M059J (cell line): ENCODE measurements around the gene YIPF3. TPM values are rescaled to one million over a fixed set of nuclear protein-coding genes. Genes with fewer than 3 reads are reported as not detected.
"Not testable (repeated sequence)": the region's sequence is repeated elsewhere in the genome, so short reads cannot be mapped to it uniquely, and the experiment has no call there.

ENCODE experiments used
- DNase-seq: peaks from one replicate; pipeline ENCODE4 v3.0.0-alpha.2; 2012; ENCODE audit warnings: low read depth
- total RNA-seq: library from RNA; depleted of rRNA; stranded (reverse); fragments of >200 nt; shearing (Covaris generic); gene quantifications from 2 replicates; pipeline ENCODE4 v1.2.3, GENCODE V29; 2014; rRNA removed

Gene YIPF3
- 175 and 194 TPM in 2 replicates for total RNA-seq

DNA sequence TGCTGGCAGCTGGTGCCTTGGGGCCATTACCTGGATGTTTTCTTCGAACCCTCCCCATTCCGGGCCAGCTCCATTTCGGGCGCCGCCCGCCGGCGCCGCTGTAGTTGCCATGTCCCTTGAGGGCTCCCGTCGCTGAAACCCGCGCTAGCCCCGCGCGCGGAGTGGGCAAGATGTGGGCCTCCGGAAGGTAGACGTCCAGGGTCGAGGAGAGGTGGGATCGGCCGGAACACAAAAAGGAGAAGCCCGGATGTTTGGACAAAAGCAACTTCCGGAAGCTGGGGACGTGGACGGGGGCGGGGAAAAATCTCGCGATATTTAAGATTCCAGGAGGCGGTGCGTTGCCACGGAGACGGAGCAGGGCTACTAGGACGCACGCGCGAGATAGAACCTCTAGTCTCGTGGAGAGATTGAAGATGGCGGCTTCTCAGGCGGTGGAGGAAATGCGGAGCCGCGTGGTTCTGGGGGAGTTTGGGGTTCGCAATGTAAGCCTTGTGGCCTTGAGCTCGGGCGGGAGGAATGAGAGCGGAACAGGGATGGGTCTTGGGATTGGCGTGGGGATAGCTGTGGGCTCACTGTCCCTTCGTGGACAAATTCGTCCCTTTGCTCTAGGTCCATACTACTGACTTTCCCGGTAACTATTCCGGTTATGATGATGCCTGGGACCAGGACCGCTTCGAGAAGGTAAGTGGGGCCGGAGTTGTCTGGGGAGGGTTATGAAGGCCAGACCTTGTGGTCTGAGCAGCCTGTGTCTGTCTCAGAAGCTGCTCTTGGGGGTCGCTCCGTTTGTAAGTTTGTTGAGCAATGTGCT, at the start of gene YIPF3, which contains the start of gene POLR1C:
Gene YIPF3 (minus strand): TSS at position 230 of the 808 bp plus-strand sequence. CDS start 119 bp downstream, at position 111.
Gene POLR1C (plus strand): TSS at position 393 of the 808 bp plus-strand sequence. CDS start 21 bp downstream, at position 414.
- peak; percentile 99 for DNase-seq

DNA sequence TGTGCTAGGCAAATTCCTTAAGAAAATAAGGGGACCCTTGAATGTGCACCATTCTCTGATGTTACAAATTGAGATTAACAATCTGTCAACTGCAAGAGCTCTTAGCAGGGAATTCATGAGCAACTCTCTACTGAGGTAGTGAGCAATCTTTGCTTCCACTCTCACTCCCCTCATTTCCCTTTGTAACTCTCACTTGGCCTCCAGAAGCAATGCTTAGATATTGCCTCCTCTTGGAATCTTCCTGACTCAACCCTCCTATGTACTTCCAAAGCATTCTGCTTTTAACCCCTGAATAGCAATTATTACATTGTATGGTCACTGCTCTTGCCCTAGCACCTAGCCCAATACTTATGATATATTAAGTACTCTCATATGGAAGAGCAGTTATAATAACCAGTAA, 42.6 kb upstream of the YIPF3 start:
- no peak for DNase-seq

DNA sequence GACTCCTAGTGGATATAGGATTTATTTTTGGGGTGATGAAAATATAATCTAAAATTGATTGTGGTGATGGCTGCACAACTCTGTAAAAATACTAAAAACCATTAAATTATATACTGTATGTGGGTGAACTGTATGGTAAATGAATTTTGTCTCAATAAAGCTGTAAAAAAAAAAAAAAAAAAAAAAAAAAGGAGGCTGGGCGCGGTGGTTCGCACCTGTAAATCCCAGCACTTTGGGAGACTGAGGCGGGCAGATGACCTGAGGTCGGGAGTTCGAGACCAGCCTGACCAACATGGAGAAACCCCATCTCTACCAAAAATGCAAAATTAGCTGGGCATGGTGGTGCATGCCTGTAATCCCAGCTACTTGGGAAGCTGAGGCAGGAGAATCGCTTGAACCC, 40.9 kb upstream of the YIPF3 start:
- DNase-seq: not testable (repeated sequence)

DNA sequence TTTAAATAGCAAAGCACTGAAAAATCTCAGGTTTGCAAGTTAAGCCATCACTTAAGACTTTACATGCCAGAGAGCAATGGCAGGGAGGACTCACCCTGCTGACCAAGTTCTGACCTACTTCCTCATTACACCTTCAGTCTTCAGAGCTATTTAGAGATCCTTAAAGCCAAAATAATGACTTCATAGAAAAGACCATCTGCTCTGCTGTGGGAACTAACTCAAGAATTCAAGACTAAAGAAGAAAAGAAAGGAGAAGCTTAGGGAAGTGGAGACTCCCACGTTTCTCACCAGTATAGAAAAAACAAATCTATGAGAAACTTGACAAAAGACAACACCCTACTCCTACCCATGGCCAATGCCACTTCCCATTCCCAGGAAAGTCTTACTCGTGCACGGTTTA, 30.5 kb upstream of the YIPF3 start:
- no peak for DNase-seq

DNA sequence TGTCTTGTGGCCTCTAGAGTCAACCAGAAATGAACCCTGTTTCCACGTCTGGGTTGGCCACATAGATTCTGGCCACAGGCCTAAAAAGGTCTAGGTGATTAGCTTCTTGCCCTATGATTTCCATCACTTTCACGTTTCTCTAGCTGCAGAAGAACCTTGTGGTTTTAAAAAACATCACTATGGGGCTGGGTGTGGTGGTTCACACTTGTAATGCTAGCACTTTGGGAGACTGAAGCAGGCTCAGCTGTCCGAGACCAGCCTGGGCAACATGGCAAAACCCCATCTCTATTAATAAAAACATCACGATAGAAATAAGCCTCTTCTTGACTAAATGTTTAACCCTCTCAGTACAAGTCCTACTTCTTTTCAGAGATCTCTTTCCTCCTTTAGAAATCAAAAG, 27.7 kb upstream of the YIPF3 start:
- DNase-seq: no peak

DNA sequence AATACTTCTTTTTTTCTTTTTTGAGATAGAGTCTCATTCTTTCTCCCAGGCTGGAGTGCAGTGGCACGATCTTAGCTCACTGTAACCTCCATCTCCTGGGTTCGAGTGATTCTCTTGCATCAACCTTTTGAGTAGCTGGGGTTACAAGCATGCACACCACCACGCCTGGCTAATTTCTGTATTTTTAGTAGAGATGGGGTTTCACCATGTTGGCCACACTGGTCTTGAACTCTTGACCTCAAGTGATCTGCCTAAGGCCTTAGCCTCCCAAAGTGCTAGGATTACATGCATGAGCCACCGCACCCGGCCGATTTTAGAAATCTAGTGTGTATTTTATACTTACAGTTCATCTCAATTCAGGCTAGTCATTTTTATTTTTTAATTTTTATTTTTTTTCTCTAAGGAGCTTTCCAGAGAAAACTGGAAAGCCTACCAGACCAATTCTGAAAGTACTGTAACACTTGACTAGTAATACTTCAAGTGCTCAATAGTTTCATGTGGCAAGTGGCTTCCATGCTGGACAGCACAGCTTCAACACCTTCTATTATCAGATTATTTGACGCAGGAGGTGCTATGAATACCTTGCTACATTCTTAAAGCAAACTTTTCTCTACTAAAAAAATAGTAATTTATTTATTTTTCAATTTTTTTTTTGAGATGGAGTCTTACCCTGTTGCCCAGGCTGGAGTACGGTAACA, 25.2 kb upstream of the YIPF3 start:
- no peak for DNase-seq

DNA sequence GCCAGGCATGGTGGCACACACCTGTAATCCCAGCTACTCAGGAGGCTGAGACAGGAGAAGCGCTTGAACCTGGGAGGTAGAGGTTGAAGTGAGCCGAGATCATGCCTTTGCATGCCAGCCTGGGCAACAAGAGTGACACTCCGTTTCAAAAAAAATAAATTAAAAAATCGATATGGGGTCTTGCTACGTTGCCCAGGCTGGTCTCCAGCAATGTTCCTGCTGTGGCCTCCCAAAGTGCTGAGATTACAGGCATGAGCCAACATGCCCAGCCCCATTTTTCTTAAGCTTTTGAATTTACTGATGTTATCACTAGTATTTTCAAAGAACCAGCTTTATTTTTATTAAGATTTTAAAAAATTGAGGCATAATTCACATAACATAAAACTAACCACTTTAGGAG, 23.8 kb upstream of the YIPF3 start:
- no peak for DNase-seq

DNA sequence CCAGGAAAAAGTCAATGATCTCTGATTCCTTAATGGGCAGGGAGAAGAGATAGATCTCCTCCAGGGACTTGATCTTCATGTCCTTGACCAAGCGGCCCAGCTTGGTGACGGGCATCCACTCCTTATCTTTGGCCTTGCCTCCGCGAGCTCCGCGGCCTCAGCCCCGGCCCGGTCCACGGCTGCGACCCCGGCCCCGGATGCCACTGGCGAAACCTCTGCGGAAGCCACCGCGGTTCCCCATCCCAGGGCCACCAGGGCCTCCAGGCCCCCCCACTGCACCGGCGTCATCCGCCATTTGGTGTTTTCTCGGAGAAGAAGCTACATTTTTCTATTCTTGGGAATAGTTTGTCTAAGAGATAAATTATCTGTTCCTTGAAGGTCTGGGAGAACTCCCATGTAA, 22.7 kb upstream of the YIPF3 start:
- not testable (repeated sequence) for DNase-seq

DNA sequence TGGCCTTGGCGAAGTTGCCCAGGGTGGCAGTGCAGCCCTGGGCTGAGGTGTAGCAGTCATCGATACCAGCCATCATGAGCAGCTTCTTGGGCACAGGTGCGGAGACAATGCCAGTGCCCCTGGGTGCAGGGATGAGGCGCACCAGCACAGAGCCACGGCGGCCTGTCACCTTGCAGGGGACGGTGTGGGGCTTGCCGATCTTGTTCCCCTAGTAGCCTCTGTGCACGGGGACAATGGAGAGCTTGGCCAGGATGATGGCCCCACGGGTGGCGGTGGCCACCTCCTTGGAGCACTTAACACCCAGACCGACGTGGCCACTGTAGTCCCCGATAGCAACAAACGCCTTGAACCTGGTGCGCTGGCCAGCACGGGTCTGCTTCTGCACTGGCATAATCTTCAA, 22.3 kb upstream of the YIPF3 start:
- DNase-seq: not testable (repeated sequence)

DNA sequence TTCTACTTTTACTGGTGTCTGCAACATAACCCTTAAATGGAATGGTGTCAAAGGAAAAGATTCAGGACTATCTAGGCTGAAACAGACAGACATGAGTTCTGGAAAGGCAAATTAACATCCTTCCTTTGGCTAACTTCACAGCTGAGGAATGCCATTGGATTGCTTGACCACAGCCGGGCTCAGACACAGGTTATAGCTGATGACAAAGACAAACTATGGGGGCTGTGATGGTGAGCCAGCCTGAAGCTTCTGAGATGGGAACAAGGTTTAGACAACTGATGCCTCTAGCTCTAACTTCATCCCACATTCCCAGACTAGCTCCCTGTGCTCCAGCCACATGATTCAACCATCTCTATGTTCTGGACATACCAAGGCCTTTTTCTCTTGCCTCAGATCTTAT, 15.5 kb upstream of the YIPF3 start:
- no peak for DNase-seq

DNA sequence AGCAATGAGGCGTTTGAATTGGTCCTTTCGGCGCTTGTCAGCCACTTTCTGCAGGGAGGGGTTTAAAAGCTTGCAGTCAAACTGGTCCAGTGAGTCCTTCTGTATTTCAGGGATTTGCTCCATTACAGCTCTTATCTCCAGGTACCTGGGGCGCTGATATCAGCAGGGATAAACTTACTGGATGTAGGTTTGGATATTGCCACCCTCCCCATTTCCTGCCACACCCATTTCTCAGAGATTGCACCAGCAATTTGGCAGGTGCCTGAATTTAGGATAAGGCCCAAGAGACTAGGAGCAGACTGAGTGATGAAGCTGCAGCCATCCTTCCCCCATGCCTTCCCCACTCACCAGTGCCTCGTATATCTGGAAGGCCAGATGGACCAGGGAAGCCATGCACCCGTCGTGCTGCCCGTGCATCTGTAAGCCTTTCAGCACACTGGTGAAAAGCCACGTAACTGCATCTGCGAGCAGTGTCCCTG, 7.8 kb upstream of the YIPF3 start:
- DNase-seq: no peak

DNA sequence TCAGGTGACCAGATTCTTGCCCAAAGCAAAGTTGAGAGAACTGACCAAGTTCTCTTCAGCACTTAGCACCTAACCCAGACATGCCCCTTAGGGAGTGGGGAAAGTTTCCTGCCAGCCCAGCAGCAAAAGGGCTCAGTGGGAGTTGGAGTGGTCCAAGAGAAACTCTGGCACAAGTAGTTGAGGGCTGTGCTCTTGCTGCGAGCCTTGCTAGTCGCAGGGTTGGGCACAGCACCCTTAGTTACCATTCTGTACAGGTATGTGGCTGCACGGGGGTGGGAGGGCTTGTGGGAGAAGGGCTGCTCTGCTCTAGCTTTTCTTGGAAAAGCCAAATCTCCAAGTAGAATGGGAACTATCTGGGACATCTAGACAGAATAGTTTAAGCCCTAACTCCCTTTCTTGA, 6.6 kb upstream of the YIPF3 start:
- no peak for DNase-seq

DNA sequence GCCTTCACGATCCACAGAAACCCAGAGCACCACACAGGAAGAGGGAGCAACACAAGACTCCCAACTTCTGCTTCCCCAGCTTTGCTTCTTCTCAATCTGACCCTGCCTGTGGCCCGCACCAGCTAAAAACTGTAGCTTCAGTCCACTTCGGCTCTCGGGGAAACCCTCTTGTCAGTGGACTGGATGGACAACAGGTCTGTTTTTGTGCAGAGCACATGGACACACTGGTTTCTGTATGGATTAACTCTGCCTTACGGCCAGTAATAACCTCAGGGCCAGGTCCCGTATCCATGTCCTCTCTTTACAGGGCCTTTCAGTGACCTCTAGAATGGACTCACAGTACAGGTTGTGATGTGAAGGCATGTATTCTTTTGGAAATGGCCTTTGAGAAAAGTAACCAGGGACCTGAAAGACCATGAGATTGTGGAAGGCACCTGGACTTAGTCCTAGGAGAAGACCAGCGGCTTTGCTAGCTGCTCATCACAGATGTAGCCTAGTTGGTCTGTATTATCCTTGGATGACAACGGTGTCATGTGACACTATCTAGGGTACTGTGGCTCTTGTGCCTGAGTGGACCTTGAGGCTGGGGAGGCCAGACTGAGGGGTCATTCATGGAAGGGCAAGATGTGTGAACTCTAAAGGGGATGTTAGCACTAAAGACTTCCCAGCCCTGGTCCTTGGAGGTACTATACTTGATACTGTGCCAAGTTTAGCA, 6.0 kb upstream of the YIPF3 start:
- DNase-seq: no peak

DNA sequence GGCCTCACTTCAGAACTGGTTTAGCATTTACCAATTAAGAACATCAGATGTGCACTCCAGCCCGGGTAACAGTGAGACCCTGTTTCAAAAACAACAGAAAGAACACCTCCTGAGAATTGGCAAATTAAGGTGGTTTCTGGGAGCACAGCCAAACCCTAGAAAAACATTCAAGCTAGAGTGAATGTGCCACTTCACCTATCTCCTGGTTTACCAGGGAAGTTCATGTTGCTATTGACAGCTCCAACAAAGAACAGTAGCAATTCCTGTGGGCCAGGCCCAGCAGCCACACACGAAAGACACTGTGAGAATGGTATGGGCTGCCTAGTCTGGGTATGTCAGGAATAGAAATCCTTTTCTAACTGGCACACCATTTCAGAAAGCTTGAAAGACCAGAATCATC, 5.1 kb upstream of the YIPF3 start:
- DNase-seq: no peak

DNA sequence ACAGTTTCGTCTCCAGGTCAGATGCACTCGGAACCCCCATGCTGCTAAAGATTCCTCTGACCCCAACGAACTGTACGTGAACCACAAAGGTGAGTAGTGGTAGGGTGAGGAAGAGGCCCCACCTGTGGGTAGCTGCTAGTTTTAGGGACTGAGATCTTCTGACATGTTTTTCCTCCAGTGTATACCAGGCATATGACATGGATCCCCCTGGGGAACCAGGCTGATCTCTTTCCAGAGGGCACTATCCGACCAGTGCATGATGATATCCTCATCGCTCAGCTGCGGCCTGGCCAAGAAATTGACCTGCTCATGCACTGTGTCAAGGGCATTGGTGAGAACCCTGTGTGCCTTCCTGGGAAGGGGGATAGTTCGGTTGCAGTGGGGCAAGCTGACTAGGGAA, 3.4 kb upstream of the YIPF3 start:
- no peak for DNase-seq

DNA sequence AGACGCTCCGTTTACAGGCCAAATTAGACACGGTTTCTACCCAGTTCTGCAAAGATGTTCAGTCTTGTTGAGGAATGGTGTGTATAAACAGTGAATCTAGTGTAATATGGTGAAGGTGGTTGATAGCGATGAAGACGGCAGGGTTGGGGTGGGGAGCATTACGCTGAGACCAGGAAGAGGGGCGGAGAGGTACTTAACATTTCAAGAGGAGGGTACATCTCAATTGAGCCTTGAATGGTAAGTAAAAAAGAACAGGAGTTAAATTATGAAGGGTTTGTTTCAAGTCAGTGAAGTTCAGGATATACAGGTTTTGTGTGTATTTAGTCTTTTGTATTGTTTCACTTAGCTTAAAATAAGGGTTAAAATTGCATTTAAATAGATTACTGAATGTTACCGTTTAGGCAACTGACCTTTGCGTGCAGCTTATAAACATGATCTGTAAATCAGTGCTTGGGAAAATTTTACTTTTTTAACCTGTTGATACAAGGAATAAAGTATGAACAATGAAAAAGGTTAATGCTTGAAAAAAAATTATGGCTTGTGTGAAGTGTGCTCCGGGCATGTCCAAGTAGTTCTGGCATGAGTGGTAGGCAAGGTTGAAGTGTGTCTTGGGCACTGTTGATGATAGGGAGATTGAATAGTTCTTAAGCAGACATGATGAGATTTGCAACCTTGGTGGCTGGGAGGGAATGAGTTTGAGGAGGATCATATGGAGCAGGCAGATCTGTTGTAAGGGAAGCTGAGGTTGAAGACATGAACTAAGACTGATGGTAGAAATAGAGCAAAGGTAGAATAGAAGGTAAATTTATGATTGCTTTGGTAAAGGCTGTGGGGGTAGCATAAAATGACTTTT, 1.0 kb upstream of the YIPF3 start:
- DNase-seq: no peak

DNA sequence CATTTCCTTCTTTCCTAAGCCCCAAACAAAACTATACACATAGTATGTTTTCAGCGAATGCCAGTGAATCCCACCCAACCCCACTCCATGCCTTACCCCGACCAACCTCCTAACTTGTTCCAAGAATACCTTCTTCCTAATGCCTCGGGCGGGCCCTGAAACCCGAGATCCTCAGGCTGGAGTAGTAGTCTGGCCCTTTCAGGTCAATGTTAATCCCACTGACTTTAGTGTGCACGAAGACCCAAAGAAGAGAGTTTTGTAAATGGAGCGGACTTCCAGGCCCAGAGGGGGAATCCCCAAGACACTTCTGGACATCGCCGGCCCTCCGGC, 394 bp downstream of the YIPF3 start:
- no peak for DNase-seq

DNA sequence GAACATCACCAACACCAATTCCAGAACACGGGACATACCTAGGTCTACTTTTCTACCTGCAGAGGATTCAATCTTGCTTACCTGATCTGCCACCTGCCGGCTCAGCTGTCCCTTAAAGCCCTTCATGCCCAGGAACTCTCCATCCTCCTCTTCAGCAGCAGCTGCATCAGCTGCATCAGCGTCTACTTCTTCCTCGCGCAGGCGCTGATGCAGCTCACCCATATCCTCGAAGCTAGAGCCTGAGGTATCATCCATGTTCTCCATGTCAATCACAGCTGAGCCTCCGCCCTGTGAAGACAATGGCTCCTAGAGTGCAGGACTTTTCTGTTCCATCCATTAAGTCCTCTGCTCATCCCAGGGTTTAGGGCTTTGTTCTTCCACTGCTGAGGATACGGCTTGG, 918 bp downstream of the YIPF3 start:
- no peak for DNase-seq

DNA sequence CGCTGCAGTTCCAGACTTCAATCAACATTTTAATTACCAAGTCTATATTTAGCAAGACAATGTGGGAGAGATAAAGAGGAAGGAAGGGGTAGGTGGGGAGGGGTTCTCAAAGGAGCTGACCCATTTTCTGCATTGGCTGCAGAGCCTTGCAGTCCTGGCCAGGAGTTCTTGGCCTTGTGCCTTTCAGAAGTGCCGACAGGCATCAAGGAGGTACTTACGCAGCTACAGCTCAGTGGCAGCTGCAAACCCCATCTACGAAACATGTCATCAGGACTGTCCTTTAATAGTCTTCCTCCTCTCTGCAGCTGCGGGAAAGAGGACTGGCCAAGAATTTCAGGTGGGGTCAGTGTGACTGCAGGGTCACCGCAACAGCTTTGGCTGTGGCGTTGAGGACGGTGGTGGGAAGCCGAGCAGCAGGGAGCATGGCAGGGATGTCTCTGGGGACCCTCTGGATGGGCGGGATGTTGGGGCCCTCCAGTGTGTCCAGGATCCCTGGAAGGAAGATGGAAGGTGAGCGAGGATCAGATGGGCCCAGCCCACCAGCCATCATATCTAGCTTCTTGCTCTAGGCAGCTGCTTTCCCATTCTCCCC, 4.8 kb downstream of the YIPF3 start:
- no peak for DNase-seq

DNA sequence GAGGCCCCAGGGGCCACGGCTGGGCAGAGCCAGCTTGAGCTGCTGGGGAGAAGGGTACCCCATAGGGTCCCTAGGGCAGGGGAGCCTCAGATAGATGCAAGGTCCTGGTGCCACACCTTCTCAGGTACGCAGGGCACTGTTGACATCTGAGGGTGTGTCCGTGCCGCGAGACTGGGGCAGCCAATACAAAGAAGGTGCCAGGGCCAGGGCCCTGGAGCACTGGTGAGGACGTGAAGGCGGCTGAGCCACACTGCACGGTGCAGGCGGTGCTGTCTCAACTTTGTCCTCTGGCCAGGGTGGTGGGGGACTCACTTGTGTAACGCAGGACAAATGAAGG, 5.9 kb downstream of the YIPF3 start:
- no peak for DNase-seq
